Keratinocyte (primary cell): ENCODE measurements around the gene AHNAK. TPM values are rescaled to one million over a fixed set of nuclear protein-coding genes. Genes with fewer than 3 reads are reported as not detected.

ENCODE experiments used
- DNase-seq: peaks from one replicate; pipeline ENCODE4 v3.0.0-alpha.2; 2011; ENCODE audit warnings: low read depth, missing footprints, low spot score
- FAIRE-seq: peaks from 2 replicates; lab custom pipeline; 2011; peaks lifted over from hg19 to GRCh38; lab: Jason Lieb, UNC
- H2AFZ ChIP-seq: 2 replicates; pipeline ENCODE4 v1.6.0; 2012; ENCODE audit warnings: low read length, control low read depth, inconsistent platforms; ENCODE audit not compliant: control insufficient read depth
- H3K27ac ChIP-seq: 2 replicates; pipeline ENCODE4 v1.5.1; 2011; ENCODE audit warnings: low read length; ENCODE audit not compliant: control insufficient read depth, insufficient read depth
- H3K27me3 ChIP-seq: 3 replicates; pipeline ENCODE4 v1.6.0; 2011; ENCODE audit warnings: low read length; ENCODE audit not compliant: control insufficient read depth, insufficient read depth; ENCODE audit errors: extremely low read depth
- H3K36me3 ChIP-seq, 2 experiments: 2 replicates in 1 of 2; 3 replicates in 1 of 2; pipeline ENCODE4 v1.5.1; 2011; ENCODE audit warnings: low read length in 2 of 2, mild to moderate bottlenecking in 1 of 2; ENCODE audit not compliant: control insufficient read depth in 2 of 2, insufficient read depth in 2 of 2; ENCODE audit errors: extremely low read depth in 1 of 2
- H3K4me1 ChIP-seq: 3 replicates; pipeline ENCODE4 v1.5.1; 2011; ENCODE audit warnings: low read length; ENCODE audit not compliant: control insufficient read depth, insufficient read depth; ENCODE audit errors: extremely low read depth
- H3K4me2 ChIP-seq: 3 replicates; pipeline ENCODE4 v1.6.0; 2011; ENCODE audit warnings: low read depth, low read length; ENCODE audit not compliant: control insufficient read depth, insufficient read depth; ENCODE audit errors: extremely low read depth
- H3K4me3 ChIP-seq, 3 experiments: fragments of 200-600 bp in 1 of 3; sonication (generic) in 1 of 3; 2 replicates in 2 of 3; 3 replicates in 1 of 3; pipeline ENCODE4 v1.5.1; 2011 to 2016; ENCODE audit warnings: low read length in 3 of 3, mild to moderate bottlenecking in 3 of 3, control low read depth in 2 of 3, inconsistent platforms in 1 of 3, low read depth in 1 of 3, mixed read lengths in 1 of 3, mixed run types in 1 of 3, moderate library complexity in 1 of 3; ENCODE audit not compliant: control insufficient read depth in 2 of 3, insufficient read depth in 2 of 3; ENCODE audit errors: extremely low read depth in 1 of 3
- H3K79me2 ChIP-seq: 2 replicates; pipeline ENCODE4 v1.6.0; 2012; ENCODE audit warnings: low read length; ENCODE audit not compliant: control insufficient read depth, insufficient read depth
- H3K9ac ChIP-seq: 3 replicates; pipeline ENCODE4 v1.6.0; 2011; ENCODE audit warnings: low read length; ENCODE audit not compliant: control insufficient read depth, insufficient read depth; ENCODE audit errors: extremely low read depth
- H3K9me1 ChIP-seq: 3 replicates; pipeline ENCODE4 v1.6.0; 2011; ENCODE audit warnings: low read length; ENCODE audit not compliant: control insufficient read depth, insufficient read depth; ENCODE audit errors: extremely low read depth
- H3K9me3 ChIP-seq: 2 replicates; pipeline ENCODE4 v1.5.1; 2012; ENCODE audit warnings: low read depth, low read length; ENCODE audit not compliant: control insufficient read depth
- H4K20me1 ChIP-seq: 3 replicates; pipeline ENCODE4 v1.6.0; 2011; ENCODE audit warnings: low read length; ENCODE audit not compliant: control insufficient read depth, insufficient read depth; ENCODE audit errors: extremely low read depth
- EZH2 ChIP-seq: IDR thresholded peaks from one replicate; pipeline ENCODE4 v1.6.1; 2012; ENCODE audit warnings: inconsistent platforms, mild to moderate bottlenecking, low read length, moderate library complexity
- dilution Hi-C: fragments of 300-500 bp; cut with MboI; formaldehyde crosslinking; loops from one replicate; pipeline ENCODE4 v1.7.0; 2020; ENCODE audit warnings: low sequenced_read_pairs; ENCODE audit not compliant: extremely low pct_ligation_motif_present
- polyA plus RNA-seq, 5 experiments: library from polyadenylated mRNA; depleted of rRNA in 3 of 5; stranded (reverse) in 3 of 5; stranded (forward) in 1 of 5; unstranded in 1 of 5; fragments of >200 nt; gene quantifications; 1 replicate in 1 of 5; 2 replicates in 3 of 5; 3 replicates in 1 of 5; pipeline versions ENCODE4 v1.2.1 to v1.2.3, GENCODE V29; 2011 to 2012; ENCODE audit warnings: missing spikeins in 2 of 5, low read depth in 1 of 5, low replicate concordance in 1 of 5
- TF ChIP-seq, protein P1 (sequence below), 3 experiments: IDR thresholded peaks in 1 of 3; conservative IDR thresholded peaks in 1 of 3; optimal IDR thresholded peaks in 1 of 3; 2 replicates in 2 of 3; 3 replicates in 1 of 3; pipeline versions ENCODE3 to v1.5.1; 2011; ENCODE audit warnings: low read length in 3 of 3, mild to moderate bottlenecking in 3 of 3, moderate library complexity in 2 of 3, control low read depth in 1 of 3, inconsistent platforms in 1 of 3; ENCODE audit not compliant: insufficient read depth in 2 of 3; ENCODE audit errors: extremely low read depth in 1 of 3

AHNAK gene
- polyA plus RNA-seq, 1 donor (not counting 4 experiments of a cell fraction or from before 2014, with no cell fraction given): 220 TPM

- no peaks in the 10 kb centered on the region for H3K27me3 ChIP-seq
These were observed 5.6 kb downstream of the AHNAK start for GRCh38 chr11:62540804-62541701.

DNA sequence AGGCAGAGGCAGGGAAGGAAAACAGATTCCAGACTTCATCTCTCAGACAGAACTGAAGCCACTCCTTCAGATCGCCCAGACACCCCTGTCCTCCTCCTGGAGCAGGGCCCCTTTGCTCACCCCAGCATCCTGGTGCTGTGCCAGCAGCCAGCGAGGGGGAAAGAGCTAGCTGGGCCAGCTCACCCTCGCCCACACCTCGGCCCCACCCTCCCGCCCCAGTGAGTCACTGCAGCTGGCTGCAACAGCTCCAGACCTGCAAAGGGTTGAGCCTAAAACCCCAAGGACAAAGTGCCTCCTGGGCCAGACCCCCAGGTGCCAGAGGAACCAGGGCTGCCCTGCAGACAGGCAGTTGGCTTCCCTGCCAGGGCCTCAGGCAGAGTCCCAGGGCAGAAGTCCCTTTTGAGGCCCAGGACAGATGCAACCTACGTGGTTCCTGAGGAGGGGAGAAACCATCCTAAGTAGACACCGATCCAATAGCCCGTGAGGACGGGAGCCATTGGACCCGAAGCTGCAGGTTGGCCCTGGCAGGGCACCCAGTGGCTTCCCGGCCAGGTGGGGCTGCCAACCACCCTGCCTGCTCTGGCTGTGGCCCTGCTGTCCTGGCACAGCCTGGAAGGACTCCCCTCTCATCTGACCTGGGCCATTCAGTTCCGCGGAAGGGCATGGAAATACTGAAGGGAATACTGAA, 7.2 kb downstream of the AHNAK start:
- H3K79me2 ChIP-seq: peaks cover 96% of the 10 kb centered on the region
- H3K27ac ChIP-seq: peak overlapping the region; percentile 78
- H3K4me1 ChIP-seq: peaks cover 57% of the 10 kb centered on the region
- peak overlapping the region; percentile 24 to 57 (median 37) for H3K4me3 ChIP-seq
- peaks cover 10% of the 10 kb centered on the region for H3K9me1 ChIP-seq
- H3K9ac ChIP-seq: peak overlapping the region; percentile 66
- peaks cover 39 to 46% of the 10 kb centered on the region in 2 experiments for H3K36me3 ChIP-seq
- TF ChIP-seq, protein P1, sequence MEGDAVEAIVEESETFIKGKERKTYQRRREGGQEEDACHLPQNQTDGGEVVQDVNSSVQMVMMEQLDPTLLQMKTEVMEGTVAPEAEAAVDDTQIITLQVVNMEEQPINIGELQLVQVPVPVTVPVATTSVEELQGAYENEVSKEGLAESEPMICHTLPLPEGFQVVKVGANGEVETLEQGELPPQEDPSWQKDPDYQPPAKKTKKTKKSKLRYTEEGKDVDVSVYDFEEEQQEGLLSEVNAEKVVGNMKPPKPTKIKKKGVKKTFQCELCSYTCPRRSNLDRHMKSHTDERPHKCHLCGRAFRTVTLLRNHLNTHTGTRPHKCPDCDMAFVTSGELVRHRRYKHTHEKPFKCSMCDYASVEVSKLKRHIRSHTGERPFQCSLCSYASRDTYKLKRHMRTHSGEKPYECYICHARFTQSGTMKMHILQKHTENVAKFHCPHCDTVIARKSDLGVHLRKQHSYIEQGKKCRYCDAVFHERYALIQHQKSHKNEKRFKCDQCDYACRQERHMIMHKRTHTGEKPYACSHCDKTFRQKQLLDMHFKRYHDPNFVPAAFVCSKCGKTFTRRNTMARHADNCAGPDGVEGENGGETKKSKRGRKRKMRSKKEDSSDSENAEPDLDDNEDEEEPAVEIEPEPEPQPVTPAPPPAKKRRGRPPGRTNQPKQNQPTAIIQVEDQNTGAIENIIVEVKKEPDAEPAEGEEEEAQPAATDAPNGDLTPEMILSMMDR (optimal IDR thresholded peaks at IDR 0.05 in 1 of 3, IDR thresholded peaks at IDR 0.05 in 1 of 3, conservative IDR thresholded peaks at IDR 0.05 in 1 of 3; ENCODE audit: extremely low read depth in 1 of 3, insufficient read depth in 2 of 3, low read length in 3 of 3): no peak
- TF ChIP-seq EZH2: no peak
- peaks cover 79% of the 10 kb centered on the region for H4K20me1 ChIP-seq
- peak overlapping the region; percentile 98 for H3K4me2 ChIP-seq
- no peaks in the 10 kb centered on the region for H3K27me3 ChIP-seq
- dilution Hi-C loops: no loop called here
- no peak overlapping the region for H2AFZ ChIP-seq
- H3K9me3 ChIP-seq: no peaks in the 10 kb centered on the region
- no peak for DNase-seq
- no peak for FAIRE-seq

More at GRCh38 chr11:62540804-62541701, 5.6 kb downstream of the AHNAK start:
- no peak overlapping the region for H2AFZ ChIP-seq
- H3K36me3 ChIP-seq: peaks cover 23 to 40% of the 10 kb centered on the region in 2 experiments
- peak overlapping the region; percentile 39 for H3K27ac ChIP-seq
- dilution Hi-C loops: no loop called here
- peaks cover 96% of the 10 kb centered on the region for H3K79me2 ChIP-seq
- H4K20me1 ChIP-seq: peaks cover 64% of the 10 kb centered on the region
- H3K9me3 ChIP-seq: no peaks in the 10 kb centered on the region
- H3K9ac ChIP-seq: peak overlapping the region; percentile 93
- DNase-seq: no peak
- H3K4me2 ChIP-seq: peak overlapping the region; percentile 98
- peaks cover 57% of the 10 kb centered on the region for H3K4me1 ChIP-seq
- peaks cover 10% of the 10 kb centered on the region for H3K9me1 ChIP-seq
- TF ChIP-seq, protein P1 (optimal IDR thresholded peaks at IDR 0.05 in 1 of 3, IDR thresholded peaks at IDR 0.05 in 1 of 3, conservative IDR thresholded peaks at IDR 0.05 in 1 of 3; ENCODE audit: extremely low read depth in 1 of 3, insufficient read depth in 2 of 3, low read length in 3 of 3): no peak
- TF ChIP-seq EZH2: no peak
- peak overlapping the region; percentile 54 to 100 (median 86) for H3K4me3 ChIP-seq
- FAIRE-seq: no peak
